ENCODE results near the gene FOXP1.

DNA sequence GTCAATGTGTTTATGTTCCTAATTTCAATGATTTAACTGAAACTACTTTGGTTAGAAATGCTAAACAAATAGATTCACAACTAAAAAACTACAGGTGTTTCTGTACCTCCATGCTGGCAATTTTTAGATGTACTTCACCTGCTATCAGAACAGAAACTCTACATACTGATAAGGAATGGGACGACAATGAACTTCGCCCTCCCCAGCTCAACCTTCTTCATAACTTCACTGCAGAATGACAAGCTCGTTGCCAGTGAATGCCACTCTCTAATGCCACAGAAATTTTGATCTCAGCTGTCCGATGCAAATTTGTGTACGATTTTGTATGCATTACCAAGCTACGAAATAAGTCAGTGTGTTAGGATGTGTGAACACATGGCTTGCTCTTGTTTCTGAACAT is 133.4 kb downstream of the FOXP1 start:
- no peak for TF ChIP-seq POLR2A (IDR thresholded peaks at IDR 0.05; ENCODE audit: low read depth, low read length)
- TF ChIP-seq POLR2AphosphoS5 (IDR thresholded peaks at IDR 0.05; ENCODE audit: low read depth, low read length), result no peak

Measured in GM12892 (cell line).